ENCODE data around the gene PDPN.

- TF ChIP-seq POLR2A (IDR thresholded peaks at IDR 0.05; ENCODE audit: borderline replicate concordance, extremely low read depth, insufficient read depth, insufficient read length) (no peak), YY1 (IDR thresholded peaks at IDR 0.05; ENCODE audit: extremely low read depth, insufficient replicate concordance, low read depth, low read length) (no peak), SP1 (IDR thresholded peaks at IDR 0.05; ENCODE audit: low read depth) (no peak), POLR2AphosphoS5 (IDR thresholded peaks at IDR 0.05; ENCODE audit: low read depth, low read length) (no peak), CTCF (IDR thresholded peaks at IDR 0.05 in 2 of 3, conservative IDR thresholded peaks at IDR 0.05 in 1 of 3; ENCODE audit: borderline replicate concordance in 1 of 3, insufficient read depth in 1 of 3, low read depth in 2 of 3, low read length in 2 of 3) (no peak), EGR1 (IDR thresholded peaks at IDR 0.05; ENCODE audit: low read depth) (no peak), REST (IDR thresholded peaks at IDR 0.05; ENCODE audit: low read depth) (no peak)
Observed at GRCh38 chr1:13646521-13646920, 62.9 kb downstream of the PDPN start.

Measured in HCT116 (cell line).